Tibial nerve (tissue), 4 donors: ENCODE data around the gene LIMS3.
"Not testable (repeated sequence)": the region's sequence is repeated elsewhere in the genome, so short reads cannot be mapped to it uniquely, and the experiment has no call there.

Experiments
- CTCF ChIP-seq, 5 experiments: fragments of 200-600 bp in 3 of 5; fragments of 450-650 bp in 2 of 5; sonication (generic) in 3 of 5; IDR thresholded peaks; one replicate each; pipeline ENCODE4 v1.5.1; 2016 to 2019; ENCODE audit warnings: antibody characterized with exemption in 5 of 5, mild to moderate bottlenecking in 3 of 5, moderate library complexity in 2 of 5
- EP300 ChIP-seq, 2 donors: sonication (generic); formaldehyde crosslinking; IDR thresholded peaks; one replicate each; pipeline ENCODE4 v1.6.1; 2017; ENCODE audit warnings: antibody characterized with exemption in 2 of 2, mild to moderate bottlenecking in 1 of 2
- POLR2A ChIP-seq, 2 donors: fragments of 450-650 bp; IDR thresholded peaks; one replicate each; pipeline ENCODE4 v1.6.1; 2017; ENCODE audit warnings: antibody characterized with exemption in 2 of 2, mild to moderate bottlenecking in 2 of 2, moderate library complexity in 2 of 2

GRCh38 chr2:109950146-109950843, 51.8 kb downstream of the LIMS3 start:
- not testable (repeated sequence) for TF ChIP-seq CTCF, POLR2A, EP300 (IDR thresholded peaks at IDR 0.05)
